HCT116 (cell line): ENCODE data around the gene OSBP2. TPM values are rescaled to one million over a fixed set of nuclear protein-coding genes. Genes with fewer than 3 reads are reported as not detected.

Experiments used
- ATAC-seq: fragments of 200-7000 bp; cut with Tn5 transposase; 2 replicates; pipeline ENCODE4 v1.9.1; 2020; ENCODE audit warnings: mild to moderate bottlenecking, moderate library complexity
- BruUV-seq: library from RNA; stranded (reverse); fragments of 400-500 nt; replicated peaks from 2 replicates; lab custom pipeline; 2021; lab: Mats Ljungman, UMichigan
- CTCF ChIA-PET: fragments of 300-600 bp; sonication (Branson Sonifier 250); formaldehyde crosslinking; loops from one replicate; lab custom pipeline; 2021; ENCODE audit warnings: antibody characterized with exemption; lab: Charles Lee
- POLR2A ChIA-PET: fragments of 300-600, 350-600 bp; sonication (Branson Sonifier 250); formaldehyde crosslinking; loops from one replicate; lab custom pipeline; 2021; ENCODE audit warnings: antibody characterized with exemption; lab: Charles Lee
- RAD21 ChIA-PET, 2 experiments: fragments of 300-600 bp; sonication (Branson Sonifier 250); formaldehyde crosslinking; loops; one replicate each; lab custom pipeline; 2023; ENCODE audit warnings: low total read pairs in 2 of 2; ENCODE audit not compliant: uncharacterized antibody in 2 of 2, unreplicated experiment in 2 of 2, low non-redundant PET in 1 of 2; lab: Charles Lee
- DNase-seq: peaks from one replicate; pipeline ENCODE4 v3.0.0-alpha.2; 2010; ENCODE audit warnings: low read depth, low spot score
- H2AFZ ChIP-seq: fragments of 200-600 bp; shearing (Covaris generic), sonication (generic); 2 replicates; pipeline ENCODE4 v1.6.1; 2017; ENCODE audit warnings: low read depth, mixed run types, mixed read lengths, antibody characterized with exemption, low read length; ENCODE audit not compliant: poor library complexity, severe bottlenecking
- H3K27ac ChIP-seq: 2 replicates; pipeline ENCODE4 v1.5.1; 2012; ENCODE audit warnings: low read depth, low read length
- H3K27me3 ChIP-seq: fragments of 200-600 bp; sonication (generic); 2 replicates; pipeline ENCODE4 v1.6.1; 2016; ENCODE audit warnings: mixed run types, low read length, mixed read lengths; ENCODE audit not compliant: insufficient read depth
- H3K36me3 ChIP-seq, 2 experiments: fragments of 200-500 bp in 1 of 2; fragments of 200-600 bp in 1 of 2; sonication (Bioruptor generic) in 1 of 2; sonication (generic) in 1 of 2; 2 replicates each; pipeline versions ENCODE4 v1.5.1 to v1.6.1; 2014 to 2016; ENCODE audit warnings: low read length in 2 of 2, inconsistent platforms in 1 of 2, mixed read lengths in 1 of 2, mixed run types in 1 of 2; ENCODE audit not compliant: insufficient read depth in 2 of 2, control insufficient read depth in 1 of 2
- H3K4me1 ChIP-seq, 2 experiments: fragments of 200-600 bp in 1 of 2; sonication (generic) in 1 of 2; 2 replicates each; pipeline versions ENCODE4 v1.5.1 to v1.6.1; 2012 to 2017; ENCODE audit warnings: low read length in 2 of 2, inconsistent platforms in 1 of 2, mild to moderate bottlenecking in 1 of 2, mixed read lengths in 1 of 2, mixed run types in 1 of 2, moderate library complexity in 1 of 2; ENCODE audit not compliant: insufficient read depth in 2 of 2, control insufficient read depth in 1 of 2
- H3K4me2 ChIP-seq: fragments of 200-600 bp; sonication (generic); 2 replicates; pipeline ENCODE4 v1.6.1; 2017; ENCODE audit warnings: mixed run types, low read length, mixed read lengths
- H3K4me3 ChIP-seq, 2 experiments: fragments of 200-600 bp in 1 of 2; sonication (generic) in 1 of 2; replicated peaks in 1 of 2; 2 replicates each; pipeline ENCODE4 v1.5.1; 2011 to 2016; ENCODE audit warnings: low read length in 2 of 2, control low read depth in 1 of 2, low read depth in 1 of 2, mild to moderate bottlenecking in 1 of 2, mixed read lengths in 1 of 2, mixed run types in 1 of 2
- H3K79me2 ChIP-seq: fragments of 200-600 bp; sonication (generic); 2 replicates; pipeline ENCODE4 v1.6.1; 2017; ENCODE audit warnings: mild to moderate bottlenecking, mixed run types, low read length, moderate library complexity, mixed read lengths; ENCODE audit not compliant: insufficient read depth
- H3K9ac ChIP-seq: fragments of 200-600 bp; sonication (generic); 2 replicates; pipeline ENCODE4 v1.6.1; 2016; ENCODE audit warnings: low read length, mixed read lengths
- H3K9me2 ChIP-seq: fragments of 200-600 bp; sonication (generic), shearing (Covaris generic); 2 replicates; pipeline ENCODE4 v1.6.1; 2017; ENCODE audit warnings: mixed run types, mild to moderate bottlenecking, moderate library complexity; ENCODE audit not compliant: insufficient read depth
- H3K9me3 ChIP-seq, 2 experiments: fragments of 200-500 bp in 1 of 2; fragments of 200-600 bp in 1 of 2; sonication (Bioruptor generic) in 1 of 2; sonication (generic) in 1 of 2; 2 replicates each; pipeline ENCODE4 v1.6.1; 2014 to 2017; ENCODE audit warnings: low read length in 2 of 2, mixed read lengths in 2 of 2, inconsistent platforms in 1 of 2, low read depth in 1 of 2, mild to moderate bottlenecking in 1 of 2, mixed run types in 1 of 2, moderate library complexity in 1 of 2; ENCODE audit not compliant: control insufficient read depth in 1 of 2, insufficient read depth in 1 of 2
- H4K20me1 ChIP-seq: fragments of 200-600 bp; sonication (generic), shearing (Covaris generic); 2 replicates; pipeline ENCODE4 v1.6.1; 2017; ENCODE audit warnings: mixed run types, mild to moderate bottlenecking, moderate library complexity; ENCODE audit not compliant: insufficient read depth
- CEBPB ChIP-seq: IDR thresholded peaks from 2 replicates; pipeline ENCODE4 v1.6.1; 2012; ENCODE audit warnings: low read depth
- EGR1 ChIP-seq: IDR thresholded peaks from 2 replicates; pipeline ENCODE4 v1.6.1; 2012; ENCODE audit warnings: low read depth
- ELF1 ChIP-seq: IDR thresholded peaks from 2 replicates; pipeline ENCODE4 v1.6.1; 2012; ENCODE audit warnings: low read depth, borderline replicate concordance
- EZH2phosphoT487 ChIP-seq: fragments of 200-600 bp; IDR thresholded peaks from 2 replicates; pipeline ENCODE4 v1.6.1; 2018; ENCODE audit warnings: antibody characterized with exemption, borderline replicate concordance
- JUND ChIP-seq: IDR thresholded peaks from 2 replicates; pipeline ENCODE4 v1.6.1; 2012
- SIN3A ChIP-seq: IDR thresholded peaks from 2 replicates; pipeline ENCODE4 v1.6.1; 2012; ENCODE audit warnings: low read depth
- TCF7L2 ChIP-seq: IDR thresholded peaks from 2 replicates; pipeline ENCODE4 v1.7.0; 2011; ENCODE audit warnings: borderline replicate concordance, inconsistent platforms; ENCODE audit not compliant: insufficient read depth, insufficient read length; ENCODE audit errors: extremely low read depth
- YY1 ChIP-seq: IDR thresholded peaks from 2 replicates; pipeline ENCODE4 v1.6.1; 2011; ENCODE audit warnings: low read length, low read depth, moderate library complexity, mild to moderate bottlenecking; ENCODE audit not compliant: insufficient replicate concordance; ENCODE audit errors: extremely low read depth
- ZFX ChIP-seq: fragments of 450-650 bp; IDR thresholded peaks from 2 replicates; pipeline ENCODE4 v1.6.1; 2017
- ZNF274 ChIP-seq: fragments of 200-500 bp; sonication (Bioruptor generic); IDR thresholded peaks from 2 replicates; pipeline ENCODE4 v1.6.1; 2014; ENCODE audit warnings: mild to moderate bottlenecking, low read depth, low read length, inconsistent platforms
- intact Hi-C: fragments of 100-400 bp; cut with micrococcal nuclease; formaldehyde crosslinking; loops from 2 replicates; pipeline ENCODE4 v1.10.0; 2022
- total RNA-seq: library from RNA; stranded (reverse); gene quantifications from one replicate; pipeline ENCODE4 v1.2.1, GENCODE V29; 2021; ENCODE audit not compliant: unreplicated experiment
- TF ChIP-seq, protein P1 (sequence below): IDR thresholded peaks from 2 replicates; pipeline ENCODE4 v1.6.1; 2012; ENCODE audit warnings: low read depth
- TF ChIP-seq, protein P2 (sequence below), 3 experiments: fragments of 200-600 bp in 1 of 3; sonication (generic) in 1 of 3; IDR thresholded peaks in 2 of 3; conservative IDR thresholded peaks in 1 of 3; 2 replicates each; pipeline ENCODE4 v1.5.1; 2012 to 2017; ENCODE audit warnings: low read depth in 2 of 3, low read length in 2 of 3, antibody characterized with exemption in 1 of 3, borderline replicate concordance in 1 of 3, control low read depth in 1 of 3, mild to moderate bottlenecking in 1 of 3, mixed read lengths in 1 of 3, mixed run types in 1 of 3, moderate library complexity in 1 of 3; ENCODE audit not compliant: insufficient read depth in 1 of 3
- TF ChIP-seq, protein P3 (sequence below): IDR thresholded peaks from 2 replicates; pipeline ENCODE4 v1.6.1; 2012

Gene OSBP2
- total RNA-seq, 1 experiment from 2014 or later, result 12.9 TPM

DNA sequence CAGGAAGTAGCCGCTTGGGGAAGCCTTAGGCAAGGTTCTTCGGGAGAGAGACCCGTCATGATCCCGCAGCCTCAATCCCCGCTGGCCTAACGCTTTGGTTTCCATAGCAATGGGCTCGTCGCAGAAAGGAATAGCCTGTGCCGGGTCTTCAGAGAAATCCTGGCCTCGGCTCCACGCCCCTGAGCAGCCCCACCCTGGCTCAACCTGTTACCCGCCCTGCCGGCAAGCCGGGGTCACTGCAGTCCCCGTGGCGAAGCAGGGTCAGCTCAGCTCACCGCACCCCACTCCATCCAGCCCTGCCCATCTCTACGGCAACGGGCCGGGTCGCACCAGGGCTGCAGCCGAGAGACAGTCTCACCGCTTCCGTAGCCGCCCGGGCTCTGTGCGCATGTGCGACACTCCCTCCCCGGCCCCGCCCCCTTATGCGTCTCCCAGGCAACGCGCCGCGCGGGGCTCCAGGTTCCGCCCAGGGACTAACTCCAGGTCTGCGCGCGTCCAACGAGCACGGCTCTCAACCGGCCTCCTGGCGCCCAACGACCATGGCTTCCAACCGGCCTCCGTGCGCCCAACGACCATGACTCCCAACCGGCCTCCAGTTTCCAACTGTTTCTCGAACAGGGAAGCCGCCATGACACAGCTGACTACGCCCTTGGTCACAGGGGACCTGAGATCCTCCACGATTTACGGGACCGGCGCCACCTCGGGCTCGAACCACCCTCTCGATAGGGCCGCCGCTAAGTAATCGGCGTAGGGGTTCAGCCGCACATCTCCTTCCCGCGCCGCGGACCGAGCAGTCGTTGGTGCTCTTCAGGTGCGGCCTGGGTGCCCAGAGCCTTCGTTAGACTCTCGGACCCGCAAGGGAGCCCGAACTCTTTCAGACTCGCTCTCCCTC is 26.9 kb upstream of the OSBP2 start, which contains the start of gene DUSP18 (continued):
- TF ChIP-seq, protein P1, sequence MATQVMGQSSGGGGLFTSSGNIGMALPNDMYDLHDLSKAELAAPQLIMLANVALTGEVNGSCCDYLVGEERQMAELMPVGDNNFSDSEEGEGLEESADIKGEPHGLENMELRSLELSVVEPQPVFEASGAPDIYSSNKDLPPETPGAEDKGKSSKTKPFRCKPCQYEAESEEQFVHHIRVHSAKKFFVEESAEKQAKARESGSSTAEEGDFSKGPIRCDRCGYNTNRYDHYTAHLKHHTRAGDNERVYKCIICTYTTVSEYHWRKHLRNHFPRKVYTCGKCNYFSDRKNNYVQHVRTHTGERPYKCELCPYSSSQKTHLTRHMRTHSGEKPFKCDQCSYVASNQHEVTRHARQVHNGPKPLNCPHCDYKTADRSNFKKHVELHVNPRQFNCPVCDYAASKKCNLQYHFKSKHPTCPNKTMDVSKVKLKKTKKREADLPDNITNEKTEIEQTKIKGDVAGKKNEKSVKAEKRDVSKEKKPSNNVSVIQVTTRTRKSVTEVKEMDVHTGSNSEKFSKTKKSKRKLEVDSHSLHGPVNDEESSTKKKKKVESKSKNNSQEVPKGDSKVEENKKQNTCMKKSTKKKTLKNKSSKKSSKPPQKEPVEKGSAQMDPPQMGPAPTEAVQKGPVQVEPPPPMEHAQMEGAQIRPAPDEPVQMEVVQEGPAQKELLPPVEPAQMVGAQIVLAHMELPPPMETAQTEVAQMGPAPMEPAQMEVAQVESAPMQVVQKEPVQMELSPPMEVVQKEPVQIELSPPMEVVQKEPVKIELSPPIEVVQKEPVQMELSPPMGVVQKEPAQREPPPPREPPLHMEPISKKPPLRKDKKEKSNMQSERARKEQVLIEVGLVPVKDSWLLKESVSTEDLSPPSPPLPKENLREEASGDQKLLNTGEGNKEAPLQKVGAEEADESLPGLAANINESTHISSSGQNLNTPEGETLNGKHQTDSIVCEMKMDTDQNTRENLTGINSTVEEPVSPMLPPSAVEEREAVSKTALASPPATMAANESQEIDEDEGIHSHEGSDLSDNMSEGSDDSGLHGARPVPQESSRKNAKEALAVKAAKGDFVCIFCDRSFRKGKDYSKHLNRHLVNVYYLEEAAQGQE, result no peak
- TF ChIP-seq EZH2phosphoT487, result no peak
- peak; percentile 19 for TF ChIP-seq TCF7L2

DNA sequence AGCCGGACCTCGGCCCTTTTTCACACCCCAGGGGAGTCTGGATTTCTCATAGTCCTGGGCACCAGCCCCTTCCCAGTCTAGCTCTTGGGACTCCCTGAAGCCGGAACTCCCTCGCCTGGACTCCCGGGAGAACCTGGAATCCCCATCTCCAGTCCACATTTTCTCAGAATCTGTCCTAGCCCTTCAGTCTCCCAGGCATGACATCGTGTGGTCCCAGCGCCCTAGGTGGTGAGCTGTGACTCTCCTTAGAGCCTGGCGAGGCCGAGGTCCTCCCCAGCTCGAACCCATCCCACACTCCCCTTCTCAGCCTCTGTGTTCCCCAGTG is 26.3 kb upstream of the OSBP2 start:
- ChIA-PET POLR2A (interaction anchor here (1.1 to 1.9 kb wide), 2 partner anchors 10 to 34 kb away, joined by 3 to 4 read pairs; no protein-coding TSS in a partner anchor), RAD21 (no interaction called here), CTCF (interaction anchor here (2.3 kb wide), 1 partner anchor 18 kb away, joined by 8 read pairs; no protein-coding TSS in a partner anchor)
- Histone ChIP-seq H3K9me2 (no peaks in the 10 kb centered on the region), H3K79me2 (no peaks in the 10 kb centered on the region), H3K4me3 (peak overlapping the region; percentile 68 to 81), H3K4me2 (peak overlapping the region; percentile 99), H3K27me3 (no peaks in the 10 kb centered on the region), H3K36me3 (peaks cover 0 to 3% of the 10 kb centered on the region in 2 experiments; a peak in 1 of 4 replicates), H3K9me3 (no peaks in the 10 kb centered on the region), H3K4me1 (peaks cover 13 to 24% of the 10 kb centered on the region in 2 experiments), H4K20me1 (no peaks in the 10 kb centered on the region), H3K9ac (peak overlapping the region; percentile 85), H2AFZ (no peak overlapping the region), H3K27ac (peak overlapping the region; percentile 81)
- DNase-seq (peak; percentile 4), ATAC-seq (peak; percentile 26; the same call in 1 of the 2 replicates)
- no TSS peak for BruUV-seq
- intact Hi-C loops, result no loop called here
- TF ChIP-seq SIN3A (no peak), EGR1 (no peak), ZFX (no peak; the same call in 1 of the 2 replicates), JUND (no peak), ELF1 (no peak), ZNF274 (no peak), CEBPB (no peak), YY1 (no peak)
- TF ChIP-seq, protein P1, result no peak
- TF ChIP-seq, protein P2, sequence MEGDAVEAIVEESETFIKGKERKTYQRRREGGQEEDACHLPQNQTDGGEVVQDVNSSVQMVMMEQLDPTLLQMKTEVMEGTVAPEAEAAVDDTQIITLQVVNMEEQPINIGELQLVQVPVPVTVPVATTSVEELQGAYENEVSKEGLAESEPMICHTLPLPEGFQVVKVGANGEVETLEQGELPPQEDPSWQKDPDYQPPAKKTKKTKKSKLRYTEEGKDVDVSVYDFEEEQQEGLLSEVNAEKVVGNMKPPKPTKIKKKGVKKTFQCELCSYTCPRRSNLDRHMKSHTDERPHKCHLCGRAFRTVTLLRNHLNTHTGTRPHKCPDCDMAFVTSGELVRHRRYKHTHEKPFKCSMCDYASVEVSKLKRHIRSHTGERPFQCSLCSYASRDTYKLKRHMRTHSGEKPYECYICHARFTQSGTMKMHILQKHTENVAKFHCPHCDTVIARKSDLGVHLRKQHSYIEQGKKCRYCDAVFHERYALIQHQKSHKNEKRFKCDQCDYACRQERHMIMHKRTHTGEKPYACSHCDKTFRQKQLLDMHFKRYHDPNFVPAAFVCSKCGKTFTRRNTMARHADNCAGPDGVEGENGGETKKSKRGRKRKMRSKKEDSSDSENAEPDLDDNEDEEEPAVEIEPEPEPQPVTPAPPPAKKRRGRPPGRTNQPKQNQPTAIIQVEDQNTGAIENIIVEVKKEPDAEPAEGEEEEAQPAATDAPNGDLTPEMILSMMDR (IDR thresholded peaks at IDR 0.05 in 2 of 3, conservative IDR thresholded peaks at IDR 0.05 in 1 of 3; ENCODE audit: borderline replicate concordance in 1 of 3, insufficient read depth in 1 of 3, low read depth in 2 of 3, low read length in 2 of 3), result no peak
- TF ChIP-seq, protein P3, sequence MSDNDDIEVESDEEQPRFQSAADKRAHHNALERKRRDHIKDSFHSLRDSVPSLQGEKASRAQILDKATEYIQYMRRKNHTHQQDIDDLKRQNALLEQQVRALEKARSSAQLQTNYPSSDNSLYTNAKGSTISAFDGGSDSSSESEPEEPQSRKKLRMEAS, result no peak
